Gastroesophageal sphincter (tissue), 4 donors: ENCODE data around the gene CCDC74B. TPM values are rescaled to one million over a fixed set of nuclear protein-coding genes. Genes with fewer than 3 reads are reported as not detected.
"Not testable (repeated sequence)": the region's sequence is repeated elsewhere in the genome, so short reads cannot be mapped to it uniquely, and the experiment has no call there.

Experiments used
- ATAC-seq: fragments of 150-250 bp; one replicate; pipeline ENCODE4 v1.9.1; 2016; ENCODE audit warnings: mild to moderate bottlenecking, moderate library complexity
- H3K27ac ChIP-seq, 4 donors: fragments of 200-600 bp; sonication (generic) in 3 of 4; 1 replicate in 3 of 4; 2 replicates in 1 of 4; pipeline ENCODE4 v1.5.1; 2016 to 2019
- H3K27me3 ChIP-seq: fragments of 200-600 bp; sonication (generic); one replicate; pipeline ENCODE4 v1.5.1; 2019
- H3K36me3 ChIP-seq, 2 donors: fragments of 200-600 bp; sonication (generic); one replicate each; pipeline ENCODE4 v1.5.1; 2019; ENCODE audit warnings: control low read depth in 1 of 2
- H3K4me1 ChIP-seq, 3 donors: fragments of 200-600 bp; sonication (generic); 1 replicate in 2 of 3; 2 replicates in 1 of 3; pipeline ENCODE4 v1.5.1; 2016 to 2019; ENCODE audit warnings: control low read depth in 2 of 3
- H3K4me3 ChIP-seq, 2 donors: fragments of 200-600 bp; sonication (generic); one replicate each; pipeline ENCODE4 v1.5.1; 2019; ENCODE audit warnings: mild to moderate bottlenecking in 1 of 2, moderate library complexity in 1 of 2
- H3K9me3 ChIP-seq, 3 donors: fragments of 200-600 bp; sonication (generic); one replicate each; pipeline ENCODE4 v1.5.1; 2017 to 2019; ENCODE audit warnings: control low read depth in 2 of 3
- EP300 ChIP-seq: sonication (generic); formaldehyde crosslinking; IDR thresholded peaks from one replicate; pipeline ENCODE4 v1.6.1; 2017; ENCODE audit warnings: antibody characterized with exemption, mild to moderate bottlenecking
- POLR2A ChIP-seq, 2 donors: fragments of 450-650 bp; IDR thresholded peaks; one replicate each; pipeline ENCODE4 v1.6.1; 2017; ENCODE audit warnings: antibody characterized with exemption in 2 of 2, mild to moderate bottlenecking in 2 of 2, moderate library complexity in 1 of 2
- POLR2AphosphoS5 ChIP-seq: sonication (generic); formaldehyde crosslinking; IDR thresholded peaks from one replicate; pipeline ENCODE4 v1.6.1; 2017; ENCODE audit warnings: antibody characterized with exemption
- WGBS, 2 donors: methylation state at CpG; one replicate each; pipeline ENCODE4 v1.1.5; 2018; ENCODE audit warnings: low coverage in 1 of 2; 5-methylcytosine and 5-hydroxymethylcytosine counted together
- total RNA-seq, 4 donors: library from RNA; depleted of rRNA; stranded (reverse); fragments of >200 nt; gene quantifications; one replicate each; pipeline ENCODE4 v1.1.0, GENCODE V29; 2016
- TF ChIP-seq, protein P1 (sequence below), 4 experiments: fragments of 200-600 bp in 2 of 4; fragments of 450-650 bp in 2 of 4; sonication (generic) in 1 of 4; IDR thresholded peaks; one replicate each; pipeline ENCODE4 v1.5.1; 2017 to 2019; ENCODE audit warnings: antibody characterized with exemption in 4 of 4, mild to moderate bottlenecking in 2 of 4, moderate library complexity in 2 of 4

Gene CCDC74B
- total RNA-seq, 4 donors from 2014 or later: 2.0 to 5.1 (median 4.3) TPM

DNA sequence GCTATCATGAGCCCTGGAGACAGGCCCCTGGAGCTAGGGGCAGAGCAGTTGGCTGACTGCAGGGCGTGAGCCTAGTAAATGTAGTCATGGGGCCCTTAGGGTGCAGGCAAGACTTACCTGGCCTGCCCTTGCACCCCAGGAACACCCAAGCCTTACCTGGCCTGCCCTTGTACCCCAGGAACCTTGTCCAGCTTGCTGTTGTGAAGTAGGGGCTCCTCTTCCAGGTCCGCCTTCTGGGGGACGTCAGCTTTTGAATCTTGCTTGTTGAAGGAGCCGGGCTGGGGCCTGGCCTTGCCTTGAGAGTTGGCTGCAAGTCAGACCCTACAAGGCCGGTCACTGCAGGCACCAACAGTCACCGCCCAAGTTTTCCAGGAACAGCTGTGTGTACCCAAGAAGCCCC lies 3.9 kb downstream of the CCDC74B start:
- WGBS, 2 donors: no CpG with 5 or more reads among the region's 6 CpGs
- H3K4me1 ChIP-seq: peaks cover 0 to 14% (median 0%) of the 10 kb centered on the region in 3 donors
- not testable (repeated sequence) for ATAC-seq, H3K27ac ChIP-seq, H3K4me3 ChIP-seq, H3K36me3 ChIP-seq, H3K27me3 ChIP-seq, H3K9me3 ChIP-seq

GRCh38 chr2:130140516-130140915 lies 4.4 kb downstream of the CCDC74B start:
- not testable (repeated sequence) for H3K27me3 ChIP-seq, H3K27ac ChIP-seq, ATAC-seq, H3K4me3 ChIP-seq, H3K9me3 ChIP-seq, H3K36me3 ChIP-seq
- no CpG with 5 or more reads among the region's 7 CpGs for WGBS, 2 donors
- H3K4me1 ChIP-seq: peaks cover 0 to 13% (median 0%) of the 10 kb centered on the region in 3 donors

GRCh38 chr2:130139331-130140280 lies 5.3 kb downstream of the CCDC74B start:
- H3K4me3 ChIP-seq, ATAC-seq, H3K27ac ChIP-seq, H3K4me1 ChIP-seq, H3K9me3 ChIP-seq, H3K27me3 ChIP-seq, H3K36me3 ChIP-seq: not testable (repeated sequence)
- WGBS, 2 donors: 40 to 73% methylated on average over 1 to 4 of the region's 30 CpGs

GRCh38 chr2:130138841-130139251 lies 6.1 kb downstream of the CCDC74B start:
- not testable (repeated sequence) for H3K4me1 ChIP-seq, ATAC-seq, H3K9me3 ChIP-seq, H3K27me3 ChIP-seq, H3K4me3 ChIP-seq, H3K27ac ChIP-seq, H3K36me3 ChIP-seq
- WGBS, 2 donors: 57% methylated on average over 3 of the region's 15 CpGs; no CpG with 5 or more reads in 1 of the 2 donors

GRCh38 chr2:130138326-130138725 lies 6.6 kb downstream of the CCDC74B start:
- WGBS, 2 donors: no CpG with 5 or more reads among the region's 13 CpGs
- H3K4me1 ChIP-seq, ATAC-seq, H3K27ac ChIP-seq, H3K4me3 ChIP-seq, H3K36me3 ChIP-seq, H3K27me3 ChIP-seq, H3K9me3 ChIP-seq: not testable (repeated sequence)

GRCh38 chr2:130137118-130137517 lies 7.8 kb downstream of the CCDC74B start:
- H3K4me3 ChIP-seq, H3K9me3 ChIP-seq, H3K4me1 ChIP-seq, H3K27me3 ChIP-seq, ATAC-seq, H3K27ac ChIP-seq, H3K36me3 ChIP-seq: not testable (repeated sequence)
- WGBS, 2 donors: 40% methylated on average over 1 of the region's 5 CpGs; no CpG with 5 or more reads in 1 of the 2 donors

DNA sequence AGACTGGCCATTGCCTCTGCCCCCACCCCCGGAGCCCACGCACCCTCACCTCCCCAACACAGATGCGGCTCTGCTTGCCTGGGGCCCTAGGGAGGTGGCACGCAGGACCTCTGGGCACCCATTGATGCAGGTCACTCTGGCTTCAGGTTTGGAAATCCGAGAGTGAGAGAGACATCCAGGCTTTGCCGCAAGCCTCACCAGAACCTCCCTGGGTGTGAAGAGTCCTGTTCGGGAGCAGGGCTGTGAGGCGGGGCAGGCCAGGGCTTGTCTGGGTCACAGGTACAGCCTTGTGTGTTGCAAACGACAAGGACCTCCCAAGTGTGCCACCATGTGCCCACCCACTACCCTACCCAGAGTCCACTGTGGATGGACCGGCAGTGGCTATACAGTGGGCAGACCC lies 8.4 kb downstream of the CCDC74B start:
- WGBS, 2 donors: no CpG with 5 or more reads among the region's 10 CpGs
- H3K36me3 ChIP-seq, H3K4me1 ChIP-seq, H3K27ac ChIP-seq, H3K9me3 ChIP-seq, H3K4me3 ChIP-seq, ATAC-seq, H3K27me3 ChIP-seq: not testable (repeated sequence)

- TF ChIP-seq, protein P1, sequence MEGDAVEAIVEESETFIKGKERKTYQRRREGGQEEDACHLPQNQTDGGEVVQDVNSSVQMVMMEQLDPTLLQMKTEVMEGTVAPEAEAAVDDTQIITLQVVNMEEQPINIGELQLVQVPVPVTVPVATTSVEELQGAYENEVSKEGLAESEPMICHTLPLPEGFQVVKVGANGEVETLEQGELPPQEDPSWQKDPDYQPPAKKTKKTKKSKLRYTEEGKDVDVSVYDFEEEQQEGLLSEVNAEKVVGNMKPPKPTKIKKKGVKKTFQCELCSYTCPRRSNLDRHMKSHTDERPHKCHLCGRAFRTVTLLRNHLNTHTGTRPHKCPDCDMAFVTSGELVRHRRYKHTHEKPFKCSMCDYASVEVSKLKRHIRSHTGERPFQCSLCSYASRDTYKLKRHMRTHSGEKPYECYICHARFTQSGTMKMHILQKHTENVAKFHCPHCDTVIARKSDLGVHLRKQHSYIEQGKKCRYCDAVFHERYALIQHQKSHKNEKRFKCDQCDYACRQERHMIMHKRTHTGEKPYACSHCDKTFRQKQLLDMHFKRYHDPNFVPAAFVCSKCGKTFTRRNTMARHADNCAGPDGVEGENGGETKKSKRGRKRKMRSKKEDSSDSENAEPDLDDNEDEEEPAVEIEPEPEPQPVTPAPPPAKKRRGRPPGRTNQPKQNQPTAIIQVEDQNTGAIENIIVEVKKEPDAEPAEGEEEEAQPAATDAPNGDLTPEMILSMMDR (IDR thresholded peaks at IDR 0.05): no peak
- TF ChIP-seq POLR2A (IDR thresholded peaks at IDR 0.05) (no peak), POLR2AphosphoS5 (no peak), EP300 (no peak)
- H3K4me1 ChIP-seq: no peaks in the 10 kb centered on the region
- no peaks in the 10 kb centered on the region for H3K36me3 ChIP-seq
- no peak overlapping the region for H3K27ac ChIP-seq
- no peak for ATAC-seq
- H3K9me3 ChIP-seq: no peaks in the 10 kb centered on the region
- 95% methylated on average over 3 of the region's 15 CpGs; no CpG with 5 or more reads in 1 of the 2 donors for WGBS, 2 donors
- no peaks in the 10 kb centered on the region for H3K27me3 ChIP-seq
- no peak overlapping the region for H3K4me3 ChIP-seq
Observed at GRCh38 chr2:130135692-130136541, 9.0 kb downstream of the CCDC74B start.

DNA sequence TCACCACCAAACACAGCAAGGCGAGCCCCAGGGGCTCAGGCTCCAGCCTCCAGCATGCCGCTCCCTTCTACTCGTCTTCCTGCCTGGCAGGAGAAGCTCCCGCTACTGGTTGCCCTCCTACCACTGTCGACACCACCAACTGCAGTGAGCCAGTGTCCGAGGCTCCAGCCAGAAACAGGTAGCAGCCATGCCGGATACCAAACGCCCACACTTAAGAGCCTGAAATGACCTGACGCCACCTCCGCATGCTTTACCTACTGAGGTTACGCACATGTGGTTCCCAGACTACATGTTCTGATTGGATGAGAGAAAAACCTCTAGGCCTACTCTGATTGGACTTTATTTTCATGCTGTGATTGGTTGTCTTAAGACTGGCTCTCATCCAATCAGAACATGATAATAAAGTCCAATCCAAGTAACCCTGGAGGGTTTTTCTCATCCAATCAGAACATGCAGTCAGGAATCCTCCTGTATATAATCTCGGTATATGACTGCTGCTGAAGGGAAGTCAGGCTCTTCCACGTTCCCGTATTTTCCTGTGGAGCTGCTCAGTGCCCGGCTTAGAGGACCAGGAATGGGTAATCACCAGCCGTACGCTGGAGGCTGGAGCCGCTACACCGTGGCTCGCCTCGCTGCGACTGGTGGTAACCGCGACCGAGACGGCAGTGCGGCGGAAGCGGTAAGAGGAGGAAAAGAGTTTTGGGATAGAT lies 15.6 kb downstream of the CCDC74B start, which contains the start of gene POTEF:
POTEF (minus strand) TSS at position 103 of the 710 bp plus-strand sequence. CDS start 8,707 bp downstream, outside the sequence.
- not testable (repeated sequence) for H3K4me1 ChIP-seq, H3K36me3 ChIP-seq, H3K27ac ChIP-seq, H3K4me3 ChIP-seq, ATAC-seq, H3K27me3 ChIP-seq, H3K9me3 ChIP-seq
- 83% methylated on average over 6 of the region's 29 CpGs; no CpG with 5 or more reads in 1 of the 2 donors for WGBS, 2 donors

DNA sequence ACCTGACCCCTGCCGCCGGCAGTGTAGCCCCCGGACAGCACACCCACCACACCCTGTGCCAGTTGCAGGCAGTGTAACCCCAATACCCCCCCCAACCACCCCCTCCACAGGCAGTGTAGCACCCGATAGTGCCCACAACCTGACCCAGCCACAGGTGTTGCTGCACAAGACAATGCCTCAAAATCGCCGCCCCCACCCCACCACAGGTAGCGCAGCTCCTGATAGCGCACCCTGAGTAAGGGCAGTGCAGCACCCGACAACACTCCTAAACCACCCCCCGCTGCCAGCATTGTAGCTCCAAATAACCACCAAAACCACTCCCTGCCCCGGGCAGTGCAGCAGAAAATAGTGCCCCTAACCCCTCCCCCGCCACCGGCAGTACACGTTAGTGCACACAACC lies 16.4 kb downstream of the CCDC74B start:
- H3K27me3 ChIP-seq, H3K36me3 ChIP-seq, H3K9me3 ChIP-seq, H3K4me3 ChIP-seq, H3K4me1 ChIP-seq, ATAC-seq, H3K27ac ChIP-seq: not testable (repeated sequence)
- WGBS, 2 donors: no CpG with 5 or more reads among the region's 14 CpGs

GRCh38 chr2:130127726-130128125 lies 17.2 kb downstream of the CCDC74B start:
- not testable (repeated sequence) for H3K36me3 ChIP-seq, H3K4me3 ChIP-seq, ATAC-seq, H3K27ac ChIP-seq, H3K9me3 ChIP-seq, H3K27me3 ChIP-seq, H3K4me1 ChIP-seq
- WGBS, 2 donors: no CpG with 5 or more reads among the region's 9 CpGs
